SK-N-SH (cell line): Measurements from ENCODE around the gene ASIC4. TPM values are rescaled to one million over a fixed set of nuclear protein-coding genes. Genes with fewer than 3 reads are reported as not detected.

Experiments used
- CTCF ChIA-PET: fragments of 300-600, 350-600 bp; formaldehyde crosslinking; extraction: SDS; loops from one replicate; lab custom pipeline; 2021; lab: Yijun Ruan, JAX
- POLR2A ChIA-PET: fragments of 350-600 bp; sonication (Branson Sonifier 250); formaldehyde crosslinking; extraction: SDS; loops from one replicate; lab custom pipeline; 2020; ENCODE audit warnings: antibody characterized with exemption, inconsistent platforms; lab: Yijun Ruan, JAX
- DNase-seq: peaks from one replicate; pipeline ENCODE4 v3.0.0; 2012
- H2AFZ ChIP-seq: fragments of 200-600 bp; sonication (generic); 2 replicates; pipeline ENCODE4 v1.8.1; 2016; ENCODE audit warnings: antibody characterized with exemption, mild to moderate bottlenecking, low read depth
- H3F3A ChIP-seq: fragments of 200-600 bp; sonication (generic); replicated peaks from 2 replicates; pipeline ENCODE3; 2016; ENCODE audit warnings: antibody characterized with exemption, mild to moderate bottlenecking; ENCODE audit not compliant: insufficient read depth
- H3K27ac ChIP-seq, 2 experiments: fragments of 200-500 bp in 1 of 2; fragments of 200-600 bp in 1 of 2; sonication (Bioruptor generic) in 1 of 2; sonication (generic), shearing (Covaris generic) in 1 of 2; 2 replicates each; pipeline versions ENCODE4 v1.5.1 to v1.6.1; 2014 to 2016; ENCODE audit warnings: low read depth in 2 of 2, inconsistent platforms in 1 of 2, low read length in 1 of 2, mild to moderate bottlenecking in 1 of 2, mixed read lengths in 1 of 2
- H3K27me3 ChIP-seq: fragments of 200-600 bp; sonication (generic), shearing (Covaris generic); 2 replicates; pipeline ENCODE4 v1.6.1; 2016; ENCODE audit warnings: mixed run types; ENCODE audit not compliant: insufficient read depth
- H3K36me3 ChIP-seq, 2 experiments: fragments of 200-500 bp in 1 of 2; fragments of 200-600 bp in 1 of 2; sonication (Bioruptor generic) in 1 of 2; sonication (generic) in 1 of 2; replicated peaks in 1 of 2; 2 replicates each; pipeline versions ENCODE3 to v1.5.1; 2014 to 2016; ENCODE audit warnings: low read length in 1 of 2, mild to moderate bottlenecking in 1 of 2; ENCODE audit not compliant: insufficient read depth in 2 of 2, control insufficient read depth in 1 of 2
- H3K4me1 ChIP-seq, 2 experiments: fragments of 200-500 bp in 1 of 2; fragments of 200-600 bp in 1 of 2; sonication (Bioruptor generic) in 1 of 2; sonication (generic), shearing (Covaris generic) in 1 of 2; 2 replicates each; pipeline versions ENCODE4 v1.5.1 to v1.6.1; 2014 to 2016; ENCODE audit warnings: low read depth in 1 of 2, low read length in 1 of 2, mixed run types in 1 of 2; ENCODE audit not compliant: insufficient read depth in 2 of 2, control insufficient read depth in 1 of 2
- H3K4me2 ChIP-seq: fragments of 200-600 bp; sonication (generic), shearing (Covaris generic); 2 replicates; pipeline ENCODE4 v1.6.1; 2017; ENCODE audit warnings: mixed run types
- H3K4me3 ChIP-seq, 2 experiments: fragments of 200-500 bp in 1 of 2; fragments of 200-600 bp in 1 of 2; sonication (Bioruptor generic) in 1 of 2; sonication (generic), shearing (Covaris generic) in 1 of 2; 2 replicates each; pipeline versions ENCODE4 v1.5.1 to v1.8.1; 2014 to 2016; ENCODE audit warnings: low read depth in 2 of 2, inconsistent platforms in 1 of 2, low read length in 1 of 2, mild to moderate bottlenecking in 1 of 2, mixed read lengths in 1 of 2, moderate library complexity in 1 of 2
- H3K79me2 ChIP-seq: fragments of 200-600 bp; sonication (generic); 2 replicates; pipeline ENCODE4 v1.8.1; 2017; ENCODE audit warnings: mild to moderate bottlenecking; ENCODE audit not compliant: insufficient read depth
- H3K9ac ChIP-seq: fragments of 200-600 bp; sonication (generic); 2 replicates; pipeline ENCODE4 v1.6.1; 2017; ENCODE audit warnings: mixed run types
- H3K9me2 ChIP-seq: fragments of 200-600 bp; sonication (generic); 2 replicates; pipeline ENCODE4 v1.6.1; 2017; ENCODE audit warnings: mixed run types
- H3K9me3 ChIP-seq: fragments of 200-600 bp; sonication (generic); 2 replicates; pipeline ENCODE4 v1.6.1; 2017; ENCODE audit warnings: mixed run types, mild to moderate bottlenecking, moderate library complexity
- H4K20me1 ChIP-seq: fragments of 200-600 bp; sonication (generic); 2 replicates; pipeline ENCODE4 v1.6.1; 2017; ENCODE audit warnings: mild to moderate bottlenecking, mixed run types; ENCODE audit not compliant: insufficient read depth
- CHD2 ChIP-seq: fragments of 150-350 bp; IDR thresholded peaks from 2 replicates; pipeline ENCODE4 v1.6.1; 2018; ENCODE audit warnings: low read length; ENCODE audit not compliant: partially characterized antibody
- GABPA ChIP-seq: IDR thresholded peaks from 2 replicates; pipeline ENCODE4 v1.4.0; 2012; ENCODE audit warnings: low read depth, mild to moderate bottlenecking
- JUND ChIP-seq: IDR thresholded peaks from 2 replicates; pipeline ENCODE4 v1.4.0; 2012
- NFIC ChIP-seq: IDR thresholded peaks from 2 replicates; pipeline ENCODE4 v1.4.0; 2012; ENCODE audit warnings: borderline replicate concordance
- NRF1 ChIP-seq: IDR thresholded peaks from 2 replicates; pipeline ENCODE4 v1.6.1; 2012; ENCODE audit warnings: low read depth, mild to moderate bottlenecking, low read length
- RFX5 ChIP-seq: IDR thresholded peaks from 2 replicates; pipeline ENCODE4 v1.6.1; 2012; ENCODE audit warnings: mild to moderate bottlenecking, improper control_type of control experiment, low read length
- RXRA ChIP-seq: IDR thresholded peaks from 2 replicates; pipeline ENCODE4 v1.4.0; 2012; ENCODE audit warnings: low read depth, mild to moderate bottlenecking, borderline replicate concordance
- SIN3A ChIP-seq: IDR thresholded peaks from 2 replicates; pipeline ENCODE4 v1.6.1; 2012; ENCODE audit warnings: low read depth, mild to moderate bottlenecking, low read length, moderate library complexity, borderline replicate concordance
- SMC3 ChIP-seq: IDR thresholded peaks from 2 replicates; pipeline ENCODE4 v1.6.1; 2012; ENCODE audit warnings: low read depth, low read length, improper control_type of control experiment
- TCF12 ChIP-seq: IDR thresholded peaks from 2 replicates; pipeline ENCODE4 v1.4.0; 2012
- TEAD4 ChIP-seq: IDR thresholded peaks from 2 replicates; pipeline ENCODE4 v1.4.0; 2012; ENCODE audit warnings: mild to moderate bottlenecking, borderline replicate concordance; ENCODE audit not compliant: insufficient read depth
- WGBS: methylation state at CpG from one replicate; pipeline ENCODE4 v1.1.6; 2017; ENCODE audit warnings: low lambda C conversion rate; 5-methylcytosine and 5-hydroxymethylcytosine counted together
- polyA plus RNA-seq, 3 experiments: library from polyadenylated mRNA; depleted of rRNA; stranded (reverse); fragments of >200 nt; gene quantifications; 2 replicates each; pipeline ENCODE4 v1.2.3, GENCODE V29; 2012
- TF ChIP-seq, protein P1 (sequence below): IDR thresholded peaks from 2 replicates; pipeline ENCODE4 v1.4.0; 2012; ENCODE audit warnings: low read depth
- TF ChIP-seq, protein P2 (sequence below): IDR thresholded peaks from 2 replicates; pipeline ENCODE4; 2012
- TF ChIP-seq, protein P3 (sequence below): IDR thresholded peaks from 2 replicates; pipeline ENCODE4 v1.4.0; 2012; ENCODE audit warnings: low read depth, borderline replicate concordance

ASIC4 gene
- polyA plus RNA-seq, 1 of the 3 experiments (the other 2 are of a cell fraction) = 0.05 TPM

DNA sequence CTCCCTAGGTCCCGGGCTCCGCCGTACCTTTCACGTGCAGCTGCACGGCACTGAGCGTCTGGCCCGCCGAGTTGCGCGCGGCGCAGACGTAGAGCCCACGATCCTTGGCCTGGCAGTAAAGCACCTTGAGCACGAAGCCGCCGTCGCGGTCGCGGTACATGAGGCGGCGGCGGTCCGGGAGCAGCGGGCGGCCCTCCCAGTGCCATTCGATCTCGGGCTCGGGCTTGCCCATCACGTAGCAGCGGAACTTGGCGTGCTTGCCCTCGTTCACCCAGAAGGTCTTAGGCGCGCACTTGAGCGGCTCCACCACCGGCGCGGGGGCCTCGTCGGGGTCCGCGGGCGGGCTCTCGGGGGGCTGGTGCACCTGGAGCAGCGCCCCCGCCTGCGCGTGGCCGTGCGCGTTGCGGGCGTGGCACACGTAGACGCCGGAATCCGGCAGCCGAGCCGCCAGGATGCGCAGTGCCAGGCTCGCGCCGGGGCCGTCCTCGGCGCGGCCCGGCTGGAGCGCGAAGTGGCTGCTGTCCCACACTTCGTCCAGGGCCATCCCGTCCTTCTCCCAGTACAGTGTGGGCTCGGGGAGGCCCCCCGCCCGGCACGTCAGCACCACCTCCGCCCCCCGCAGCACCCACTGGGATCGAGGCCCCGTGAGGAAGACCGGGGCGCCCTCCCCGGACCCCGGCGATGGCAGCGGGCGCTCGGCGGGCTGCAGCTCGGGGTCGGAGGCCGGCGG, 56.1 kb downstream of the ASIC4 start:
- peak overlapping the region; percentile 81 for H3K4me2 ChIP-seq
- DNase-seq = peak; percentile 83
- H3K9me3 ChIP-seq = no peaks in the 10 kb centered on the region
- peaks cover 4% of the 10 kb centered on the region; the same call in 1 of the 2 replicates for H3K79me2 ChIP-seq
- 11% methylated on average over 21 of the region's 95 CpGs for WGBS
- peak overlapping the region; percentile 97; the same call in 1 of the 2 replicates for H2AFZ ChIP-seq
- H3K9ac ChIP-seq = peak overlapping the region; percentile 69
- H3K9me2 ChIP-seq = no peaks in the 10 kb centered on the region
- no peaks in the 10 kb centered on the region for H3K27me3 ChIP-seq
- no peaks in the 10 kb centered on the region for H4K20me1 ChIP-seq
- peaks cover 8 to 26% of the 10 kb centered on the region in 2 experiments for H3K36me3 ChIP-seq
- peak; percentile 58 for TF ChIP-seq NRF1
- TF ChIP-seq, protein P1, sequence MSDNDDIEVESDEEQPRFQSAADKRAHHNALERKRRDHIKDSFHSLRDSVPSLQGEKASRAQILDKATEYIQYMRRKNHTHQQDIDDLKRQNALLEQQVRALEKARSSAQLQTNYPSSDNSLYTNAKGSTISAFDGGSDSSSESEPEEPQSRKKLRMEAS = 0 out of 2 replicates have a peak, but pooled peaks have one; percentile 22
- TF ChIP-seq SIN3A = no peak
- no peak for TF ChIP-seq NFIC
- peak; percentile 21; the same call in 1 of the 2 replicates for TF ChIP-seq GABPA
- no peak for TF ChIP-seq TEAD4
- TF ChIP-seq SMC3 = peak; percentile 15; the same call in 1 of the 2 replicates
- CTCF ChIA-PET = interaction anchor here (0.7 to 5.5 kb wide), 9 partner anchors 8 to 75 kb away, joined by 3 to 48 read pairs (median 9); partner anchors contain the start of gene STK11IP
- POLR2A ChIA-PET = interaction anchor here (0.6 to 3.8 kb wide), 10 partner anchors 8 to 72 kb away, joined by 3 to 56 read pairs (median 9); partner anchors contain the start of genes CHPF, STK11IP and TMEM198
- H3K4me1 ChIP-seq = peaks cover 3 to 21% of the 10 kb centered on the region in 2 experiments; a peak in 1 of 4 replicates
- H3K4me3 ChIP-seq = peak overlapping the region; percentile 65 to 82
- H3F3A ChIP-seq = peaks cover 6% of the 10 kb centered on the region
- H3K27ac ChIP-seq = peak overlapping the region in 1 of 2 experiments; percentile 76; a peak in 2 of 4 replicates

DNA sequence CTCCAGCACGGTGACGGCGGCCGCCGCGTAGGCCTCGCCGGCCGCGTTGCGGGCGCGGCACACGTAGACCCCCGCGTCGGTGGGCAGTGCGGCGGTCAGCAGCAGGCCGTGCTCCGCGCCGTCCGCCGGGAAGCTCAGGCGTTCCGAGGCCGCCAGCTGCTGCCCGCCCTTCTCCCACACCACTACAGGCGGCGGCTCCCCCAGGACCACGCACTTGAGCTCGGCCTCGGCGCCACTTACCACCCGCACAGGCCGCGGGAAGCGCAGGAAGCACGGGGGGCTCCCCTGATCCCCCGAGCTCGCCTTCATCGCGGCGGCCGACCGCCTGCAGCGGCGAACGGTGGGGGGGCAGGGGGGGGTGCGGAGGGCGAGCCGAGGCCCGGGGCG, 56.6 kb downstream of the ASIC4 start:
- Histone ChIP-seq H3K79me2 (peaks cover 4% of the 10 kb centered on the region; the same call in 1 of the 2 replicates), H3K36me3 (peaks cover 8 to 26% of the 10 kb centered on the region in 2 experiments), H3K4me3 (peak overlapping the region; percentile 65 to 82), H3K27ac (peak overlapping the region in 1 of 2 experiments; percentile 76; a peak in 2 of 4 replicates), H3K9ac (peak overlapping the region; percentile 69)
- WGBS = no CpG with 5 or more reads among the region's 55 CpGs
- POLR2A ChIA-PET = interaction anchor here (0.6 to 3.8 kb wide), 10 partner anchors 9 to 72 kb away, joined by 3 to 56 read pairs (median 9); partner anchors contain the start of genes CHPF, STK11IP and TMEM198
- TF ChIP-seq TEAD4 (no peak), SMC3 (no peak), TCF12 (no peak), JUND (no peak), CHD2 (no peak), RXRA (no peak), RFX5 (no peak), NRF1 (no peak)
- TF ChIP-seq, protein P2, sequence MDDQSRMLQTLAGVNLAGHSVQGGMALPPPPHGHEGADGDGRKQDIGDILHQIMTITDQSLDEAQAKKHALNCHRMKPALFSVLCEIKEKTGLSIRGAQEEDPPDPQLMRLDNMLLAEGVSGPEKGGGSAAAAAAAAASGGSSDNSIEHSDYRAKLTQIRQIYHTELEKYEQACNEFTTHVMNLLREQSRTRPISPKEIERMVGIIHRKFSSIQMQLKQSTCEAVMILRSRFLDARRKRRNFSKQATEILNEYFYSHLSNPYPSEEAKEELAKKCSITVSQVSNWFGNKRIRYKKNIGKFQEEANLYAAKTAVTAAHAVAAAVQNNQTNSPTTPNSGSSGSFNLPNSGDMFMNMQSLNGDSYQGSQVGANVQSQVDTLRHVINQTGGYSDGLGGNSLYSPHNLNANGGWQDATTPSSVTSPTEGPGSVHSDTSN = no peak
- TF ChIP-seq, protein P3, sequence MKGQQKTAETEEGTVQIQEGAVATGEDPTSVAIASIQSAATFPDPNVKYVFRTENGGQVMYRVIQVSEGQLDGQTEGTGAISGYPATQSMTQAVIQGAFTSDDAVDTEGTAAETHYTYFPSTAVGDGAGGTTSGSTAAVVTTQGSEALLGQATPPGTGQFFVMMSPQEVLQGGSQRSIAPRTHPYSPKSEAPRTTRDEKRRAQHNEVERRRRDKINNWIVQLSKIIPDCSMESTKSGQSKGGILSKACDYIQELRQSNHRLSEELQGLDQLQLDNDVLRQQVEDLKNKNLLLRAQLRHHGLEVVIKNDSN = no peak
- TF ChIP-seq, all 33 proteins: peak for 0
- Histone ChIP-seq H3K4me1 (peaks cover 3 to 21% of the 10 kb centered on the region in 2 experiments; a peak in 1 of 4 replicates), H3F3A (peaks cover 6% of the 10 kb centered on the region), H4K20me1 (no peaks in the 10 kb centered on the region), H3K9me2 (no peaks in the 10 kb centered on the region), H3K4me2 (peak overlapping the region; percentile 81), H3K9me3 (no peaks in the 10 kb centered on the region), H3K27me3 (no peaks in the 10 kb centered on the region), H2AFZ (peak overlapping the region; percentile 97; the same call in 1 of the 2 replicates)
- CTCF ChIA-PET = interaction anchor here (0.7 to 5.5 kb wide), 11 partner anchors 9 to 119 kb away, joined by 3 to 48 read pairs (median 6); partner anchors contain the start of gene STK11IP
- DNase-seq = no peak
